AG08396 (cell line): ENCODE results near the gene CHKA.
"Not testable (repeated sequence)": the region's sequence is repeated elsewhere in the genome, so short reads cannot be mapped to it uniquely, and the experiment has no call there.

Source experiments
- DNase-seq: peaks from one replicate; pipeline ENCODE4 v3.0.0; 2012; ENCODE audit warnings: low spot score, mixed read lengths

The CHKA gene

GRCh38 chr11:68116126-68116525 is 5.1 kb downstream of the CHKA start:
- DNase-seq: no peak

- DNase-seq: no peak
Measured at GRCh38 chr11:68115285-68115684, 5.9 kb downstream of the CHKA start.

- DNase-seq: no peak
Measured at GRCh38 chr11:68113986-68114385, 7.2 kb downstream of the CHKA start.

GRCh38 chr11:68107689-68108088 is 13.5 kb downstream of the CHKA start:
- no peak for DNase-seq

GRCh38 chr11:68106165-68106940 is 14.8 kb downstream of the CHKA start:
- DNase-seq: no peak

GRCh38 chr11:68099474-68100405 is 21.4 kb downstream of the CHKA start:
- no peak for DNase-seq

GRCh38 chr11:68099057-68099456 is 22.1 kb downstream of the CHKA start:
- no peak for DNase-seq

GRCh38 chr11:68096962-68097361 is 24.2 kb downstream of the CHKA start:
- DNase-seq: no peak

GRCh38 chr11:68093565-68093964 is 27.6 kb downstream of the CHKA start:
- no peak for DNase-seq

GRCh38 chr11:68092946-68093345 is 28.2 kb downstream of the CHKA start:
- not testable (repeated sequence) for DNase-seq

- no peak for DNase-seq
Measured at GRCh38 chr11:68092411-68092810, 28.8 kb downstream of the CHKA start.

- no peak for DNase-seq
Measured at GRCh38 chr11:68090706-68091105, 30.5 kb downstream of the CHKA start.

- no peak for DNase-seq
Measured at GRCh38 chr11:68090287-68090686, 30.9 kb downstream of the CHKA start.

- DNase-seq: no peak
Measured at GRCh38 chr11:68089679-68090078, 31.5 kb downstream of the CHKA start.

- no peak for DNase-seq
Measured at GRCh38 chr11:68083517-68083916, 37.7 kb downstream of the CHKA start.

GRCh38 chr11:68082481-68082880 is 38.7 kb downstream of the CHKA start:
- DNase-seq: no peak

GRCh38 chr11:68081691-68082090 is 39.5 kb downstream of the CHKA start:
- no peak for DNase-seq

GRCh38 chr11:68080860-68081259 is 40.3 kb downstream of the CHKA start:
- no peak for DNase-seq

- DNase-seq: no peak
Measured at GRCh38 chr11:68077617-68078582, 43.3 kb downstream of the CHKA start.

- DNase-seq: no peak
Measured at GRCh38 chr11:68076371-68077042, 44.7 kb downstream of the CHKA start.

- no peak for DNase-seq
Measured at GRCh38 chr11:68074584-68075352, 46.4 kb downstream of the CHKA start.
